MCF 10A (cell line): ENCODE results near the gene FAM76B. TPM values are rescaled to one million over a fixed set of nuclear protein-coding genes. Genes with fewer than 3 reads are reported as not detected.

Experiments
- BruUV-seq: library from RNA; stranded (reverse); fragments of 400-500 nt; replicated peaks from 2 replicates; lab custom pipeline; 2021; lab: Mats Ljungman, UMichigan
- CTCF ChIA-PET: fragments of 300-600 bp; sonication (Branson Sonifier 250); formaldehyde crosslinking; extraction: SDS; loops from one replicate; lab custom pipeline; 2021; ENCODE audit warnings: antibody characterized with exemption, inconsistent platforms; lab: Yijun Ruan, JAX
- POLR2A ChIA-PET: fragments of 300-600, 350-650 bp; sonication (Branson Sonifier 250); formaldehyde crosslinking; extraction: SDS; loops from one replicate; lab custom pipeline; 2020; ENCODE audit warnings: antibody characterized with exemption, inconsistent platforms; lab: Yijun Ruan, JAX
- DNase-seq: peaks from one replicate; pipeline ENCODE4 v3.0.0-alpha.2; 2018; ENCODE audit not compliant: unreplicated experiment
- H3K27ac Mint-ChIP-seq: one replicate; pipeline ENCODE4 v1.8.0; 2022; ENCODE audit warnings: mild to moderate bottlenecking, low read depth, mixed read lengths; ENCODE audit not compliant: unreplicated experiment
- H3K27me3 Mint-ChIP-seq: one replicate; pipeline ENCODE4 v1.8.0; 2022; ENCODE audit warnings: mixed read lengths; ENCODE audit not compliant: insufficient read depth, unreplicated experiment
- H3K36me3 Mint-ChIP-seq: one replicate; pipeline ENCODE4 v1.8.0; 2022; ENCODE audit warnings: mild to moderate bottlenecking, moderate library complexity, mixed read lengths; ENCODE audit not compliant: insufficient read depth, unreplicated experiment
- H3K4me1 Mint-ChIP-seq: one replicate; pipeline ENCODE4 v1.8.0; 2022; ENCODE audit warnings: mixed read lengths; ENCODE audit not compliant: insufficient read depth, unreplicated experiment
- H3K4me3 Mint-ChIP-seq: one replicate; pipeline ENCODE4 v1.8.0; 2022; ENCODE audit warnings: mild to moderate bottlenecking, moderate library complexity, mixed read lengths; ENCODE audit not compliant: unreplicated experiment
- H3K9me3 Mint-ChIP-seq: one replicate; pipeline ENCODE4 v1.8.0; 2022; ENCODE audit warnings: mixed read lengths; ENCODE audit not compliant: unreplicated experiment
- CTCF ChIP-seq: fragments of 200-600 bp; IDR thresholded peaks from one replicate; pipeline ENCODE4 v1.8.0; 2022; ENCODE audit warnings: antibody characterized with exemption, mild to moderate bottlenecking; ENCODE audit not compliant: unreplicated experiment
- intact Hi-C: fragments of 100-400 bp; cut with micrococcal nuclease; formaldehyde crosslinking; loops from 2 replicates; pipeline ENCODE4 v1.14.1; 2022
- total RNA-seq: library from RNA; stranded (reverse); gene quantifications from 2 replicates; pipeline ENCODE4 v1.2.3, GENCODE V29; 2022

The FAM76B gene
- total RNA-seq, 1 experiment from 2014 or later, result 28.5 TPM

DNA sequence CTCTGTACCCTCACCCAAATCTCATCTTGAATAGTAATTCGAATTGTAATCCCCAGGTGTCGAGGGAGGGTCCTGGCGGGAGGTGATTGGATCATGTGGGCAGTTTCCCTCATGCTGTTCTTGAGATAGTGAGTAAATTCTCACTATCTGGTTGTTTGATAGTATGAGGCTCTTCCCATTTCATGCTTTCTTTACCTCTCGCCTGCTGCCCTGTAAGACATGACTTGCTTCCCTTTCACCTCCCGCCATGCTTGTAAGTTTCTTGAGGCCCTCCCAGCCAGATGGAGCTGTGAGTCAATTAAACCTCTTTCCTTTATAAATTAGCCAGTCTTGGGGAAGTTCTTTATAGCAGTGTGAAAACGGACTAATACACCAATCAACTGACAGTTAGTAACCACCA lies 60.1 kb downstream of the FAM76B start:
- Mint-ChIP-seq H3K27me3 (peaks cover 5% of the 10 kb centered on the region), H3K4me3 (no peak overlapping the region), H3K4me1 (no peaks in the 10 kb centered on the region), H3K27ac (no peak overlapping the region), H3K36me3 (no peaks in the 10 kb centered on the region), H3K9me3 (no peaks in the 10 kb centered on the region)
- intact Hi-C loops, result no loop called here
- ChIA-PET CTCF (interaction anchor here (1.0 kb wide), 1 partner anchor 106 kb away, joined by 3 read pairs; no protein-coding TSS in a partner anchor), POLR2A (no interaction called here)
- BruUV-seq, result no TSS peak
- DNase-seq, result no peak
- no peak for TF ChIP-seq CTCF

- Mint-ChIP-seq H3K4me1 (no peaks in the 10 kb centered on the region), H3K9me3 (no peaks in the 10 kb centered on the region), H3K27ac (no peak overlapping the region), H3K36me3 (no peaks in the 10 kb centered on the region), H3K27me3 (no peaks in the 10 kb centered on the region), H3K4me3 (no peak overlapping the region)
- ChIA-PET CTCF (interaction anchor here (0.9 kb wide), 1 partner anchor 459 kb away, joined by 3 read pairs; no protein-coding TSS in a partner anchor), POLR2A (no interaction called here)
- TF ChIP-seq CTCF, result no peak
- no TSS peak for BruUV-seq
- DNase-seq, result no peak
- intact Hi-C loops, result no loop called here
Observed at GRCh38 chr11:95728790-95729189, 60.8 kb downstream of the FAM76B start.

DNA sequence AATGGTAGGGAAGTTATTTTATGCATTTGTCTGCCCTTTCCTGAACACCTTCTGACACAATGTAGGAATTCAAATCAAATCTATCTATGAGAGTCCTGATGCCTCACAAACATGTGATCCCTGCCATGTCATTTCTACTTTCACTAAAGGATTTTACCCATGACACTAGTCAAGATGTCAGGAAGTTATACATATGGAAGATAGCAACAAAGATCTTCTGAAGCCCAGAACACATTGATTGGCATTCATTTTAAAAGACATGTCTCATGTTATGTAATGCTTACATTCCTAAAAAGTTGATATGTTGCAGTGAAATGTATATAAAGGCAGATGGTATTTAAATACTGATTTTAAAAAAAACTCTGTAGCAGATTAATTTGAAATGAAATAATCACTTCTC lies 61.5 kb downstream of the FAM76B start:
- intact Hi-C loops, result no loop called here
- no TSS peak for BruUV-seq
- no peaks in the 10 kb centered on the region for H3K27me3 Mint-ChIP-seq
- DNase-seq, result no peak
- H3K4me1 Mint-ChIP-seq, result no peaks in the 10 kb centered on the region
- CTCF ChIA-PET, result interaction anchor here (0.9 kb wide), 1 partner anchor 458 kb away, joined by 3 read pairs; no protein-coding TSS in a partner anchor
- POLR2A ChIA-PET, result no interaction called here
- no peak for TF ChIP-seq CTCF
- H3K36me3 Mint-ChIP-seq, result no peaks in the 10 kb centered on the region
- H3K4me3 Mint-ChIP-seq, result no peak overlapping the region
- no peak overlapping the region for H3K27ac Mint-ChIP-seq
- H3K9me3 Mint-ChIP-seq, result no peaks in the 10 kb centered on the region

DNA sequence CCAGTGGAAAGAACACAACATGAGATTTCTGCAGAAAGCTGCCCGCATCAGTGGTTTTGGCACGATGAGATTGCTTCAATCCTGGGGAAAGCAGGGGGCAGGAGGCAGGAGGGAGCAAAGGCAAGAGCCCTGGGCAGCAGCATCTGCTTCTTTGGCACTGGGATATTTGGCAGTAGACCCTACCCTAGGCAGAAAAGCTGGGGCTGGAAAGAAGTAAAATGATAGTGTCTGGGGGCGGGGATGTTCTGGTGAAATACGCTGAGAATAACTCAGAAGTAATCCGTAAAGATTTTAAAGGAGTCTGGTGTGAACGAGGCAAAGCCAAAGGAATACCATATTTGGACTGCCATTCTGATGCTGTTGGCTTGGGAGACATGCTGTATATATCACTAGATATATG lies 62.0 kb downstream of the FAM76B start:
- no TSS peak for BruUV-seq
- no peak overlapping the region for H3K4me3 Mint-ChIP-seq
- DNase-seq, result no peak
- ChIA-PET POLR2A (no interaction called here), CTCF (no interaction called here)
- H3K4me1 Mint-ChIP-seq, result no peaks in the 10 kb centered on the region
- H3K27me3 Mint-ChIP-seq, result no peaks in the 10 kb centered on the region
- H3K36me3 Mint-ChIP-seq, result no peaks in the 10 kb centered on the region
- H3K9me3 Mint-ChIP-seq, result no peaks in the 10 kb centered on the region
- no peak overlapping the region for H3K27ac Mint-ChIP-seq
- no peak for TF ChIP-seq CTCF
- intact Hi-C loops, result no loop called here
